H1 (cell line): Measurements from ENCODE around the gene TRIM65. TPM values are rescaled to one million over a fixed set of nuclear protein-coding genes. Genes with fewer than 3 reads are reported as not detected.

Source experiments
- CTCF ChIA-PET: fragments of 300-600 bp; sonication (Branson Sonifier 250); formaldehyde crosslinking; loops from one replicate; lab custom pipeline; 2021; ENCODE audit not compliant: partially characterized antibody; lab: Charles Lee
- POLR2A ChIA-PET: fragments of 300-600 bp; sonication (Branson Sonifier 250); formaldehyde crosslinking; loops from one replicate; lab custom pipeline; 2021; ENCODE audit warnings: inconsistent platforms; ENCODE audit not compliant: partially characterized antibody; lab: Charles Lee
- DNase-seq, 2 experiments: peaks; one replicate each; pipeline versions ENCODE4 v3.0.0 to v3.0.0-alpha.2; 2010 to 2022; ENCODE audit warnings: low spot score in 2 of 2, low read depth in 1 of 2, mixed read lengths in 1 of 2
- FAIRE-seq: peaks from 2 replicates; lab custom pipeline; 2011; peaks lifted over from hg19 to GRCh38; lab: Jason Lieb, UNC
- H2AFZ ChIP-seq: 2 replicates; pipeline ENCODE4 v1.8.1; 2012; ENCODE audit warnings: low read length, inconsistent platforms
- H2AK5ac ChIP-seq: 2 replicates; pipeline ENCODE4 v1.6.1; 2013; ENCODE audit warnings: low read depth, low read length
- H2BK120ac ChIP-seq: replicated peaks from 2 replicates; pipeline ENCODE3; 2013; ENCODE audit warnings: low read depth, low read length, inconsistent platforms
- H2BK12ac ChIP-seq: 2 replicates; pipeline ENCODE4 v1.6.1; 2013; ENCODE audit warnings: low read depth, low read length
- H2BK15ac ChIP-seq: 2 replicates; pipeline ENCODE4 v1.6.1; 2013; ENCODE audit warnings: low read length
- H2BK20ac ChIP-seq: 2 replicates; pipeline ENCODE4 v1.6.1; 2013; ENCODE audit warnings: low read length
- H2BK5ac ChIP-seq: 2 replicates; pipeline ENCODE4 v1.6.1; 2013; ENCODE audit warnings: low read depth, low read length
- H3K14ac ChIP-seq: 2 replicates; pipeline ENCODE4 v1.6.1; 2013; ENCODE audit warnings: inconsistent platforms; ENCODE audit not compliant: insufficient read length
- H3K18ac ChIP-seq: 2 replicates; pipeline ENCODE4 v1.6.1; 2013; ENCODE audit warnings: low read length; ENCODE audit errors: extremely low read depth
- H3K23ac ChIP-seq: 2 replicates; pipeline ENCODE4 v1.6.1; 2013; ENCODE audit warnings: inconsistent platforms; ENCODE audit not compliant: insufficient read length
- H3K23me2 ChIP-seq: 2 replicates; pipeline ENCODE4 v1.6.1; 2013; ENCODE audit warnings: low read depth, low read length
- H3K27ac ChIP-seq: 2 replicates; pipeline ENCODE4 v1.6.1; 2011; ENCODE audit warnings: low read depth, low read length, inconsistent platforms
- H3K27me3 ChIP-seq, 4 experiments: replicated peaks in 1 of 4; 1 replicate in 1 of 4; 2 replicates in 3 of 4; pipeline versions ENCODE4 v1.6.1 to v1.8.1; 2011 to 2013; ENCODE audit warnings: low read length in 3 of 4, mild to moderate bottlenecking in 3 of 4, inconsistent platforms in 2 of 4, mixed read lengths in 2 of 4, moderate library complexity in 1 of 4; ENCODE audit not compliant: control insufficient read depth in 3 of 4, insufficient read depth in 3 of 4; ENCODE audit errors: extremely low read depth in 1 of 4
- H3K36me3 ChIP-seq, 4 experiments: 2 replicates each; pipeline versions ENCODE4 v1.6.1 to v1.8.1; 2011 to 2013; ENCODE audit warnings: mild to moderate bottlenecking in 4 of 4, low read length in 3 of 4, moderate library complexity in 2 of 4, control low read depth in 1 of 4, inconsistent platforms in 1 of 4; ENCODE audit not compliant: insufficient read depth in 4 of 4, control insufficient read depth in 2 of 4
- H3K4ac ChIP-seq: replicated peaks from 2 replicates; pipeline ENCODE3; 2013; ENCODE audit warnings: low read length, low read depth, mixed read lengths, inconsistent platforms; ENCODE audit not compliant: insufficient read length
- H3K4me1 ChIP-seq, 4 experiments: replicated peaks in 1 of 4; 1 replicate in 1 of 4; 2 replicates in 3 of 4; pipeline versions ENCODE4 v1.6.1 to v1.8.1; 2011 to 2013; ENCODE audit warnings: low read length in 3 of 4, inconsistent platforms in 2 of 4, mixed read lengths in 1 of 4; ENCODE audit not compliant: insufficient read depth in 4 of 4, control insufficient read depth in 3 of 4
- H3K4me2 ChIP-seq, 2 experiments: 2 replicates each; pipeline versions ENCODE4 v1.6.1 to v1.8.1; 2011 to 2013; ENCODE audit warnings: low read depth in 2 of 2, low read length in 2 of 2, control low read depth in 1 of 2, inconsistent platforms in 1 of 2, mild to moderate bottlenecking in 1 of 2; ENCODE audit not compliant: insufficient read depth in 1 of 2
- H3K4me3 ChIP-seq, 4 experiments: fragments of 200-600, 300-600 bp in 1 of 4; sonication (generic), shearing (Covaris generic), sonication (Bioruptor Twin) in 1 of 4; 2 replicates each; pipeline versions ENCODE4 v1.5.1 to v1.8.1; 2011 to 2016; ENCODE audit warnings: low read length in 4 of 4, low read depth in 3 of 4, control low read depth in 2 of 4, inconsistent platforms in 2 of 4, mild to moderate bottlenecking in 2 of 4, mixed read lengths in 1 of 4, moderate library complexity in 1 of 4; ENCODE audit not compliant: insufficient read depth in 2 of 4; ENCODE audit errors: extremely low read depth in 1 of 4
- H3K56ac ChIP-seq: replicated peaks from 2 replicates; pipeline ENCODE3; 2013; ENCODE audit warnings: low read depth, mild to moderate bottlenecking, mixed read lengths, low read length, inconsistent platforms; ENCODE audit not compliant: insufficient read length
- H3K79me1 ChIP-seq: 2 replicates; pipeline ENCODE4 v1.6.1; 2013; ENCODE audit warnings: low read depth, low read length, control low read depth
- H3K79me2 ChIP-seq, 2 experiments: 2 replicates each; pipeline versions ENCODE4 v1.6.1 to v1.8.1; 2012 to 2013; ENCODE audit warnings: low read length in 2 of 2, mild to moderate bottlenecking in 2 of 2, inconsistent platforms in 1 of 2; ENCODE audit not compliant: insufficient read depth in 2 of 2, control insufficient read depth in 1 of 2
- H3K9ac ChIP-seq, 4 experiments: replicated peaks in 1 of 4; 1 replicate in 1 of 4; 2 replicates in 3 of 4; pipeline versions ENCODE4 v1.6.1 to v1.8.1; 2011 to 2013; ENCODE audit warnings: low read depth in 3 of 4, low read length in 3 of 4, control low read depth in 2 of 4, mild to moderate bottlenecking in 2 of 4, moderate library complexity in 2 of 4, inconsistent platforms in 1 of 4; ENCODE audit errors: extremely low read depth in 1 of 4
- H3K9me3 ChIP-seq, 2 experiments: 2 replicates each; pipeline versions ENCODE4 v1.6.1 to v1.8.1; 2012 to 2013; ENCODE audit warnings: mild to moderate bottlenecking in 2 of 2, moderate library complexity in 2 of 2, control low read depth in 1 of 2, inconsistent platforms in 1 of 2, low read depth in 1 of 2, low read length in 1 of 2, mixed read lengths in 1 of 2; ENCODE audit not compliant: insufficient read depth in 2 of 2
- H4K20me1 ChIP-seq, 2 experiments: replicated peaks in 1 of 2; 2 replicates each; pipeline versions ENCODE3 to v1.8.1; 2011 to 2013; ENCODE audit warnings: inconsistent platforms in 2 of 2, low read length in 2 of 2, mild to moderate bottlenecking in 1 of 2; ENCODE audit not compliant: insufficient read depth in 2 of 2, control insufficient read depth in 1 of 2
- H4K5ac ChIP-seq: 2 replicates; pipeline ENCODE4 v1.6.1; 2013; ENCODE audit warnings: low read length, low read depth, mixed read lengths, inconsistent platforms; ENCODE audit not compliant: insufficient read length
- H4K8ac ChIP-seq: 2 replicates; pipeline ENCODE4 v1.8.0; 2013; ENCODE audit warnings: mild to moderate bottlenecking, moderate library complexity, low read length, inconsistent platforms; ENCODE audit not compliant: insufficient read depth; ENCODE audit errors: extremely low read depth
- H4K91ac ChIP-seq: replicated peaks from 2 replicates; pipeline ENCODE3; 2013; ENCODE audit warnings: low read length, mixed read lengths, inconsistent platforms; ENCODE audit not compliant: insufficient read length
- GTF2F1 ChIP-seq: IDR thresholded peaks from 2 replicates; pipeline ENCODE4 v1.6.1; 2012; ENCODE audit warnings: low read depth, low read length, improper control_type of control experiment, borderline replicate concordance
- POLR2AphosphoS5 ChIP-seq: IDR thresholded peaks from 2 replicates; pipeline ENCODE4 v1.6.1; 2011; ENCODE audit warnings: low read depth, low read length
- WGBS, 2 experiments: shearing (Covaris generic) in 1 of 2; methylation state at CpG; one replicate each; pipeline versions ENCODE4 v1.1.6 to v1.1.7; 2013 to 2015; ENCODE audit warnings: low lambda C conversion rate in 2 of 2, mixed read lengths in 2 of 2, inconsistent platforms in 1 of 2, low coverage in 1 of 2, missing lambda C conversion rate in 1 of 2; ENCODE audit not compliant: insufficient replicate concordance in 2 of 2, insufficient coverage in 1 of 2, insufficient read length in 1 of 2; ENCODE audit errors: extremely low coverage in 1 of 2, missing lambda C conversion rate in 1 of 2; 5-methylcytosine and 5-hydroxymethylcytosine counted together
- polyA plus RNA-seq, 7 experiments: library from polyadenylated mRNA; depleted of rRNA in 3 of 7; stranded (reverse) in 5 of 7; unstranded in 2 of 7; fragments of >200 nt in 5 of 7; fragments of 200-250 nt in 2 of 7; gene quantifications; 1 replicate in 5 of 7; 2 replicates in 1 of 7; 4 replicates in 1 of 7; pipeline versions ENCODE4 v1.2.1 to v1.2.3, GENCODE V29; 2011 to 2013; ENCODE audit warnings: missing spikeins in 2 of 7, mixed read lengths in 2 of 7
- total RNA-seq: library from RNA; stranded (reverse); fragmentation: NEBNext Ultra II Directional; extraction: Animal tissue kit (Norgen Biotek cat#: 25700); gene quantifications from 2 replicates; pipeline ENCODE4 v1.2.1, GENCODE V29; 2021

TRIM65 gene
- total and polyA plus RNA-seq, 2 of the 8 experiments (the other 6 are each of a cell fraction or from before 2014, with no cell fraction given) = 21.2 to 48.6 TPM

DNA sequence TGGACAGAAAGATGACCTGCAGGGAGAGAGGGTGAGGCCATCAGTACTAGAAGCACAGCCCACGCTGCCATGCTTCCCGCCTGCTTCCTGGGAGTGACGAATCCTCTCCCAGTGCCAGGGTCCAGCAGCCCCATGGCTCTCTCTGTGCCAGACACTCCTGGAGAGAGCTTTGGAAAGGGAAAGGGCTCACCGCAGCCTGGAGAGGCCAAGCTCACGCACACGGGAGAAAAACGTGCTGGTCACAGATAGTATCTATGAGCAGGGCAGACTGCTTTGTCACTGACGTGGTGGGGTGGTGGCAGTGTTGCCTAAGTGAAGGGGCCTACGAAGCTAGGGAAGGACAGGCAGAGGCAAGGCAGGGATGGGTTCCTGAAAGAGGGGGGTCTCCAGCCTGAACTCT lies 47.0 kb downstream of the TRIM65 start:
- FAIRE-seq = no peak

More for the DNA sequence above, 47.0 kb downstream of the TRIM65 start:
- Histone ChIP-seq H3K27ac (no peak overlapping the region), H2BK15ac (no peak overlapping the region), H3K4me1 (peaks cover 0 to 11% (median 6%) of the 10 kb centered on the region in 4 experiments; a peak in 5 of 7 replicates), H3K36me3 (peaks cover 7 to 36% (median 28%) of the 10 kb centered on the region in 4 experiments), H3K4ac (no peak overlapping the region), H2BK12ac (no peak overlapping the region)
- DNase-seq = no peak
- no peak for TF ChIP-seq GTF2F1
- no peak for TF ChIP-seq POLR2AphosphoS5
- TF ChIP-seq, all 59 proteins: peak for 0
- CTCF ChIA-PET = interaction anchor here (0.9 to 27.2 kb wide), 7 partner anchors 9 to 90 kb away, joined by 3 to 563 read pairs (median 8); partner anchors contain the start of gene WBP2
- peaks cover 3 to 9% of the 10 kb centered on the region in 2 experiments; a peak in 3 of 4 replicates for H3K79me2 ChIP-seq
- no peak overlapping the region for H2BK120ac ChIP-seq
- no peak overlapping the region for H4K91ac ChIP-seq
- H4K5ac ChIP-seq = no peak overlapping the region
- POLR2A ChIA-PET = interaction anchor here (0.7 to 2.7 kb wide), 8 partner anchors 10 to 55 kb away, joined by 3 to 6 read pairs (median 3); partner anchors contain the start of genes MRPL38 and TRIM47
- H3K23me2 ChIP-seq = no peaks in the 10 kb centered on the region
- no peak overlapping the region for H2BK20ac ChIP-seq
- H4K8ac ChIP-seq = no peak overlapping the region
- no peak overlapping the region for H2BK5ac ChIP-seq
- no peak overlapping the region for H3K23ac ChIP-seq
- no peaks in the 10 kb centered on the region for H3K27me3 ChIP-seq
- H3K9me3 ChIP-seq = no peaks in the 10 kb centered on the region
- no peak overlapping the region for H3K9ac ChIP-seq
- 88% methylated on average over 8 of the region's 9 CpGs; no CpG with 5 or more reads in 1 of the 2 experiments for WGBS, 2 experiments
- no peak overlapping the region for H2AK5ac ChIP-seq
- H3K79me1 ChIP-seq = peaks cover 10% of the 10 kb centered on the region; the same call in 1 of the 2 replicates
- no peak overlapping the region for H3K14ac ChIP-seq
- no peak overlapping the region for H3K4me3 ChIP-seq
- no peak overlapping the region for H3K56ac ChIP-seq
- no peak overlapping the region for H3K18ac ChIP-seq
- H3K4me2 ChIP-seq = no peak overlapping the region
- H2AFZ ChIP-seq = no peak overlapping the region
- H4K20me1 ChIP-seq = peaks cover 4 to 5% of the 10 kb centered on the region in 2 experiments
